ENCODE measurements around the gene COL4A2.

DNA sequence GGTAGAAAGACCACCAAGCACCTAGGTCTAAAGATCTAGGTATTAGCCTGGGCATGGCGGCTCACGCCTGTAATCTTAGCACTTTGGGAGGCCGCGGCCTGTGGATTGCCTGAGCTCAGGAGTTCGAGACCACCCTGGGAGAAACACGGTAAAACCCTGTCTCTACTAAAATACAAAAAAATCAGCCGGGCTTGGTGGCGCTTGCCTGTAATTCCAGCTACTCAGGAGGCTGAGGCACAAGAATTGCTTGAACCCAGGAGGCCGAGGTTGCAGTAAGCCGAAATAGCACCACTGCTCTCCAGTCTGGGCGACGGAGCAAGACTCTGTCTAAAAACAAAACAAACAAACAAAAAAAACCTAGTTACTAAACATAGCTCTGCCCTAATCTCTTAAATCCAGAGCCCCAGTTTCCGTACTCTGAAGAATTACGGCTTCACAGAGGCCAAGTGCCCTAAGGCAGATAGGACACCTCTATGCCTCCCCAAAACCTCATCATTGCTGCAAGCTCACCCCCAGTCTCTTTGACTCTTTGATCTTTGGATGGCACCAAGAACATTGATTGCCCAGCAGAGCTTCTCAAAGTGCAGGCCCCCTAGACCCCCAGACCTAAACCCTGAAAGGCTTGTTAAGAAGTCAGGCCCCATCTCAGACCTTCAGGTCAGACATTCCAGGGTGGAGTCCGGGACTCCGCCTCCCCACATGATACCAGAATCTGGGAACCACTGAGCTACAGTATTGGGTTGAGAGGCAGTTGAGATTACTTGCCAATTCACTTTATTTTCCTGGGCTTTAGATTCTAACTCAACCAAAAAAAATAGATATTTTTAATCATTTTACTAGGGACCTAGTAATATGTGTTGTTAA is 2.8 kb downstream of the COL4A2 start:
- TF ChIP-seq CTCF (IDR thresholded peaks at IDR 0.05) (no peak), POLR2A (IDR thresholded peaks at IDR 0.05) (no peak), POLR2AphosphoS5 (IDR thresholded peaks at IDR 0.05) (no peak), EP300 (IDR thresholded peaks at IDR 0.05) (no peak)

All from suprapubic skin (tissue), 4 donors.